Thyroid gland (tissue), 4 donors: ENCODE data around the gene SLC23A2. TPM values are rescaled to one million over a fixed set of nuclear protein-coding genes. Genes with fewer than 3 reads are reported as not detected.
A peak's percentile ranks its signal among the peaks of the same experiment; 100 is the strongest.

ENCODE experiments used
- DNase-seq, 2 donors: peaks; one replicate each; pipeline ENCODE4 v3.0.0-alpha.2; 2019
- H3K27ac ChIP-seq, 3 donors: fragments of 200-600 bp; sonication (generic); 1 replicate in 2 of 3; 2 replicates in 1 of 3; pipeline ENCODE4 v1.5.1; 2016 to 2019; ENCODE audit warnings: mild to moderate bottlenecking in 1 of 3, moderate library complexity in 1 of 3
- H3K27me3 ChIP-seq: fragments of 200-600 bp; sonication (generic); one replicate; pipeline ENCODE4 v1.5.1; 2019
- H3K36me3 ChIP-seq, 2 donors: fragments of 200-600 bp; sonication (generic); one replicate each; pipeline ENCODE4 v1.5.1; 2016 to 2019
- H3K4me1 ChIP-seq, 2 donors: fragments of 200-600 bp; sonication (generic); one replicate each; pipeline ENCODE4 v1.5.1; 2017 to 2019
- H3K4me3 ChIP-seq, 3 donors: fragments of 200-600 bp; sonication (generic); replicated peaks in 1 of 3; 1 replicate in 2 of 3; 2 replicates in 1 of 3; pipeline ENCODE4 v1.5.1; 2016; ENCODE audit warnings: mild to moderate bottlenecking in 1 of 3
- H3K9me3 ChIP-seq: fragments of 200-600 bp; sonication (generic); one replicate; pipeline ENCODE4 v1.5.1; 2017
- CTCF ChIP-seq, 6 experiments: fragments of 200-600 bp in 3 of 6; fragments of 450-650 bp in 3 of 6; sonication (generic) in 3 of 6; IDR thresholded peaks; one replicate each; pipeline ENCODE4 v1.5.1; 2016 to 2019; ENCODE audit warnings: antibody characterized with exemption in 6 of 6, mild to moderate bottlenecking in 2 of 6, inconsistent platforms in 1 of 6, moderate library complexity in 1 of 6
- POLR2A ChIP-seq, 2 donors: fragments of 450-650 bp; IDR thresholded peaks; one replicate each; pipeline ENCODE4 v1.6.1; 2017; ENCODE audit warnings: antibody characterized with exemption in 2 of 2, mild to moderate bottlenecking in 2 of 2, moderate library complexity in 1 of 2
- WGBS, 2 donors: methylation state at CpG; one replicate each; pipeline ENCODE4 v1.1.5; 2017; 5-methylcytosine and 5-hydroxymethylcytosine counted together
- intact Hi-C: fragments of 100-400 bp; cut with DNase I; formaldehyde crosslinking; loops from one replicate; pipeline ENCODE4 v1.15.1; 2023
- total RNA-seq, 4 donors: library from RNA; depleted of rRNA; stranded (reverse); fragments of >200 nt; gene quantifications; one replicate each; pipeline ENCODE4 v1.2.3, GENCODE V29; 2016

The SLC23A2 gene
- total RNA-seq, 4 donors from 2014 or later, result 36.3 to 67.1 (median 53.7) TPM

- Histone ChIP-seq H3K27me3 (no peaks in the 10 kb centered on the region), H3K4me1 (peaks cover 2 to 22% of the 10 kb centered on the region in 2 donors), H3K4me3 (no peak overlapping the region), H3K36me3 (no peaks in the 10 kb centered on the region), H3K9me3 (no peaks in the 10 kb centered on the region), H3K27ac (peak overlapping the region in 2 of 3 donors; percentile 30 to 47)
- no peak for TF ChIP-seq POLR2A (IDR thresholded peaks at IDR 0.05)
- no peak for TF ChIP-seq CTCF (IDR thresholded peaks at IDR 0.05)
- WGBS, 2 donors, result 93 to 95% methylated on average over 2 of the region's 2 CpGs
- intact Hi-C loops, result no loop called here
- DNase-seq, result no peak
These were observed 44.1 kb downstream of the SLC23A2 start for GRCh38 chr20:4957187-4957586.

DNA sequence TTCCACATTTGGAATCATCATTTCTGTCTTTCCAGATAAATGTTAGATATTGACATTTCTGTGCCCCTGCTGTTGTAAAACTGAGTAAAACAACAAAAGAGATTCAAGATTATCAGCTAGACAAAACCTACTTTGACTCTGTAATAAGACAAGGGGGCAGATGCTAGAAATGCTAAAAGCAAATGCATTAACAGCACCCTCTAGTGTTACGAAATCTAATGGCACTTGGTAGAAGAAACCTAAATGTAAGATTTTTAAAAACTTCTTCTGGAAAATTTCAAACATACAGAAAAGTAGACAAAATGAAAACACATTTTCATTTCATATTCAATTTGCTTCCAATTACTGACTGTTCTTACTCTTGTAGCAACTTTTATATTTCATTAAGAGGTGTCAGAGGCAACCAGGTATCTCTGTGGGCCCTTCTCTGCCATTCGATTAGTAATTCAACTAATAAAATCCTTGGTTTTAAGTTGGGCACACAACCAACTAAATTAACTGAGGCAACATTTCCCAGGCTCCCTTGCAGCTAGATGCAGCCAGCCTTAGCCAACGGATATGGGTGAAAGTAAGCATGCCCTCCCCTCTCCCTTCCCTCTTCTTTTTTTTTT, 45.0 kb downstream of the SLC23A2 start:
- DNase-seq, result no peak
- Histone ChIP-seq H3K27me3 (no peaks in the 10 kb centered on the region), H3K4me1 (peaks cover 0 to 15% of the 10 kb centered on the region in 2 donors), H3K36me3 (no peaks in the 10 kb centered on the region), H3K9me3 (no peaks in the 10 kb centered on the region), H3K4me3 (no peak overlapping the region), H3K27ac (no peak overlapping the region)
- intact Hi-C loops, result no loop called here
- 68% methylated on average over 3 of the region's 3 CpGs for whole genome bisulfite sequencing, 2 donors
- TF ChIP-seq POLR2A (IDR thresholded peaks at IDR 0.05), result no peak
- peak; percentile 38 to 82 (median 69) for TF ChIP-seq CTCF (IDR thresholded peaks at IDR 0.05)

GRCh38 chr20:4953881-4954280, 47.4 kb downstream of the SLC23A2 start:
- no peak for DNase-seq
- Histone ChIP-seq H3K4me3 (no peak overlapping the region), H3K36me3 (no peaks in the 10 kb centered on the region), H3K27me3 (no peaks in the 10 kb centered on the region), H3K4me1 (peaks cover 0 to 24% of the 10 kb centered on the region in 2 donors), H3K9me3 (no peaks in the 10 kb centered on the region), H3K27ac (no peak overlapping the region)
- TF ChIP-seq POLR2A (IDR thresholded peaks at IDR 0.05), result no peak
- TF ChIP-seq CTCF (IDR thresholded peaks at IDR 0.05), result no peak
- intact Hi-C loops, result no loop called here

GRCh38 chr20:4952229-4952628, 49.1 kb downstream of the SLC23A2 start:
- H3K4me3 ChIP-seq, result no peak overlapping the region
- H3K27me3 ChIP-seq, result no peaks in the 10 kb centered on the region
- H3K9me3 ChIP-seq, result no peaks in the 10 kb centered on the region
- TF ChIP-seq POLR2A (IDR thresholded peaks at IDR 0.05), result no peak
- TF ChIP-seq CTCF (IDR thresholded peaks at IDR 0.05), result no peak
- 98% methylated on average over 1 of the region's 1 CpG for WGBS, 2 donors
- no peaks in the 10 kb centered on the region for H3K36me3 ChIP-seq
- no peak overlapping the region for H3K27ac ChIP-seq
- no peak for DNase-seq
- H3K4me1 ChIP-seq, result peaks cover 7 to 30% of the 10 kb centered on the region in 2 donors
- intact Hi-C loops, result no loop called here

- peak; percentile 44 to 53 for DNase-seq
- Histone ChIP-seq H3K9me3 (no peaks in the 10 kb centered on the region), H3K4me3 (no peak overlapping the region), H3K4me1 (peaks cover 7 to 33% of the 10 kb centered on the region in 2 donors), H3K27me3 (no peaks in the 10 kb centered on the region), H3K36me3 (no peaks in the 10 kb centered on the region), H3K27ac (peak overlapping the region; percentile 53 to 61 (median 58))
- intact Hi-C loops, result no loop called here
- WGBS, 2 donors, result 38 to 66% methylated on average over 3 of the region's 3 CpGs
- TF ChIP-seq POLR2A (IDR thresholded peaks at IDR 0.05), result no peak
- TF ChIP-seq CTCF (IDR thresholded peaks at IDR 0.05), result no peak
These were observed 50.0 kb downstream of the SLC23A2 start for GRCh38 chr20:4951299-4951698.
